AG09319 (cell line): ENCODE measurements around the gene MAML3.

ENCODE experiments used
- DNase-seq: peaks from one replicate; pipeline ENCODE4 v3.0.0-alpha.2; 2010; ENCODE audit warnings: low read depth; ENCODE audit errors: extremely low read depth
- CTCF ChIP-seq: IDR thresholded peaks from 2 replicates; pipeline ENCODE4 v1.5.1; 2011; ENCODE audit warnings: low read depth, mild to moderate bottlenecking, inconsistent platforms, low read length, moderate library complexity

Gene MAML3

GRCh38 chr4:139785356-139785755, 368.6 kb downstream of the MAML3 start:
- DNase-seq, result no peak
- TF ChIP-seq CTCF, result no peak

- DNase-seq, result no peak
- no peak for TF ChIP-seq CTCF
Observed at GRCh38 chr4:139783741-139784484, 370.1 kb downstream of the MAML3 start.

- no peak for TF ChIP-seq CTCF
- DNase-seq, result no peak
Observed at GRCh38 chr4:139782926-139783522, 371.0 kb downstream of the MAML3 start.

GRCh38 chr4:139781066-139781465, 372.9 kb downstream of the MAML3 start:
- DNase-seq, result no peak
- no peak for TF ChIP-seq CTCF

GRCh38 chr4:139779691-139780090, 374.3 kb downstream of the MAML3 start:
- no peak for DNase-seq
- no peak for TF ChIP-seq CTCF

GRCh38 chr4:139777757-139778156, 376.2 kb downstream of the MAML3 start:
- no peak for TF ChIP-seq CTCF
- no peak for DNase-seq

GRCh38 chr4:139776235-139776634, 377.7 kb downstream of the MAML3 start:
- no peak for TF ChIP-seq CTCF
- no peak for DNase-seq
